Activated CD8-positive, alpha-beta memory T cell treated with anti-CD3 and anti-CD28 coated beads for 4 hours (primary cell): Measurements from ENCODE around the gene FBLN2.

Experiments
- DNase-seq, 2 donors: peaks; one replicate each; pipeline ENCODE4 v3.0.0-alpha.2; 2020; ENCODE audit warnings: low read depth in 2 of 2

Gene FBLN2

GRCh38 chr3:13605555-13605954, 56.6 kb downstream of the FBLN2 start:
- DNase-seq, result no peak

- no peak for DNase-seq
Observed at GRCh38 chr3:13607821-13608597, 59.1 kb downstream of the FBLN2 start.

- no peak for DNase-seq
Observed at GRCh38 chr3:13608969-13609725, 60.2 kb downstream of the FBLN2 start.

- no peak for DNase-seq
Observed at GRCh38 chr3:13610006-13610570, 61.2 kb downstream of the FBLN2 start.

- DNase-seq, result no peak
Observed at GRCh38 chr3:13611221-13611620, 62.3 kb downstream of the FBLN2 start.

GRCh38 chr3:13612829-13613228, 63.9 kb downstream of the FBLN2 start:
- DNase-seq, result no peak

- no peak for DNase-seq
Observed at GRCh38 chr3:13613343-13614190, 64.6 kb downstream of the FBLN2 start.

GRCh38 chr3:13614607-13615006, 65.7 kb downstream of the FBLN2 start:
- DNase-seq, result no peak

- DNase-seq, result no peak
Observed at GRCh38 chr3:13615019-13615528, 66.1 kb downstream of the FBLN2 start.

GRCh38 chr3:13616359-13616758, 67.4 kb downstream of the FBLN2 start:
- no peak for DNase-seq

GRCh38 chr3:13617097-13617738, 68.3 kb downstream of the FBLN2 start:
- DNase-seq, result no peak

- no peak for DNase-seq
Observed at GRCh38 chr3:13617981-13618380, 69.1 kb downstream of the FBLN2 start.

GRCh38 chr3:13618836-13619235, 69.9 kb downstream of the FBLN2 start:
- no peak for DNase-seq

GRCh38 chr3:13619661-13620230, 70.8 kb downstream of the FBLN2 start:
- no peak for DNase-seq

- no peak for DNase-seq
Observed at GRCh38 chr3:13620281-13620680, 71.4 kb downstream of the FBLN2 start.

GRCh38 chr3:13620776-13621365, 71.9 kb downstream of the FBLN2 start:
- no peak for DNase-seq

GRCh38 chr3:13621381-13622221, 72.7 kb downstream of the FBLN2 start:
- peak; percentile 6 to 25 for DNase-seq

- DNase-seq, result no peak
Observed at GRCh38 chr3:13622356-13622755, 73.4 kb downstream of the FBLN2 start.

- no peak for DNase-seq
Observed at GRCh38 chr3:13623101-13623654, 74.3 kb downstream of the FBLN2 start.
